Activated CD8-positive, alpha-beta memory T cell treated with anti-CD3 and anti-CD28 coated beads, Interleukin-2, amount 50 U/mL, for 1 hour (primary cell): Measurements from ENCODE around the gene TERT.

Experiments used
- DNase-seq: peaks from one replicate; pipeline ENCODE4 v3.0.0-alpha.2; 2020; ENCODE audit errors: extremely low read depth

Gene TERT

GRCh38 chr5:1259806-1260480 is 34.9 kb downstream of the TERT start:
- no peak for DNase-seq

GRCh38 chr5:1257841-1258240 is 37.0 kb downstream of the TERT start:
- DNase-seq: no peak

- DNase-seq: no peak
These were observed 37.5 kb downstream of the TERT start for GRCh38 chr5:1257363-1257762.

GRCh38 chr5:1256776-1257175 is 38.1 kb downstream of the TERT start:
- DNase-seq: no peak

- peak; percentile 8 for DNase-seq
These were observed 39.7 kb downstream of the TERT start for GRCh38 chr5:1255081-1255561.

DNA sequence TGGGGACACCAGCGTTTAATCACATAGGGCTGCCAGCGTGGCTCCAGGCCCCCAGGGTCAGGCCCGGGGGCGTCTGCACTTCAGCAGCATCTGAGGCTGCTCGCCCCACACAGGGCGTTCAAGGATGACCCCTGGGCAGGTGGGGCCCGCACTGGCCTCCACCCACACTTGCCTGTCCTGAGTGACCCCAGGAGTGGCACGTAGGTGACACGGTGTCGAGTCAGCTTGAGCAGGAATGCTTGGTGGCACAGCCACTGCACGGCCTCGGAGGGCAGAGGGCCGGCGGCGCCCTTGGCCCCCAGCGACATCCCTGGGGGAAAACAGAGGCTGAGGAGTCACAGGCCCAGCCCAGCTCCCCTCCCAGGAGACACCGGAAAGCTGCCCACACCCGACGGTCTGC is 40.7 kb downstream of the TERT start:
- DNase-seq: no peak

- no peak for DNase-seq
These were observed 41.3 kb downstream of the TERT start for GRCh38 chr5:1253456-1254105.

DNA sequence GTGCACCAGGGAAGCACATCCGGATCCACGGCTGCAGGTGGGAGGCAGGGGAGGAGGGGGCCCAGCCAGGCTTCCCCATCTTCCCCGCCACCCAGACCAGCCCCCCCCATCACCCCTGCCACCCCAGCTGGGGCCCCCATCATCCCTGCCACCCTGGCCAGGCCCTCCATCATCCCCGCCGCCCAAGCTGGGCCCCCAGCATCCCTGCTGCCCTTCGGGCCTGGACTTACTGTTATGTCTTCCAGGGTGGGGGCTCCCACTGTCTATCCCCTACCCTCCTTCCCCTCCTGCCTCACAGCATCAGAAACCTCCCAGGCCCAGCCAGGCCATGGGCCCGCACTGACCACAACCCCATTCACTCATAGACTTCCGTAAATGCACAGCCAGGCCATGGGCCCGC is 42.2 kb downstream of the TERT start:
- DNase-seq: no peak

DNA sequence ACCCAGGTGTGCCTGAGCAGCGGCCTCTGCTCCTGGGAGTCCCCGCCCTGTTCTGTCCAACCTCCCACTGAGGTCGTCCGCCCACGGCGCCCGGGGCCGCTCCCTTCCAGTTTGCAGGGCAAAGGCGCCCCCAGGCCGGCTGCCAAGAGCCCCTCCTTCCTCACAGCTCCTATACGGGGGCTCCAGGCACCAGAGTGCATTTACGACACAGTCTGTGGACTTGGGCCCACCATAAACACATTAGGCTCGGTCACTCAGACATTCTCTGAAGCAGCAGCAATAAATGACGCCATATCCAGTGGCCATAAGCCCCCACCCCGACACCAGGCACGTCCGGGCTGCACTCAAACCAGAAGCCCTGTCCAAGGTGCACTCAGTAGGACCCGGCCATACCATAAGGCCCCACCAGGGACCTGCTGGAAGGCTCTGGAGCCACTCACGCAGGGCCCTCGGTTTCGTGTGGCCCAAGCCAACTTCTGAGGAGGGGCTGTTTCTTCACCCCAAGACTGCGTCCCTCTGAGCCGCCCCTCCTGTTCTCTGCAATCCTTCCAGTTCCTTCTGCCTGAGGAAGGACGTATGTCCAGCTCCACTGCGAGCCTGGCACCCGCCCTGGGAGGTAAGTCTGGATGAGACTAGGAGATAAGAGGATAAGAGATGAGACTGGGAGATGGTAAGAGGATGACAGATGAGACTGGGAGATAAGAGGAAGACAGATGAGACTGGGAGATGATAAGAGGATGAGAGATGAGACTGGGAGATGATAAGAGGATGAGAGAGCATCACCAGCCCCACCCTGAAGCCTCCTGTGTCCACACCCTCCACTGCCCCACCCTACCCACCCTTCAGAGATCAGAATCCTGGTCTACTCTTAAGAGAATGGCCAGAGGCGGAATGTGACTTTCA is 42.9 kb downstream of the TERT start:
- DNase-seq: no peak

GRCh38 chr5:1249366-1250280 is 45.2 kb downstream of the TERT start:
- DNase-seq: no peak

DNA sequence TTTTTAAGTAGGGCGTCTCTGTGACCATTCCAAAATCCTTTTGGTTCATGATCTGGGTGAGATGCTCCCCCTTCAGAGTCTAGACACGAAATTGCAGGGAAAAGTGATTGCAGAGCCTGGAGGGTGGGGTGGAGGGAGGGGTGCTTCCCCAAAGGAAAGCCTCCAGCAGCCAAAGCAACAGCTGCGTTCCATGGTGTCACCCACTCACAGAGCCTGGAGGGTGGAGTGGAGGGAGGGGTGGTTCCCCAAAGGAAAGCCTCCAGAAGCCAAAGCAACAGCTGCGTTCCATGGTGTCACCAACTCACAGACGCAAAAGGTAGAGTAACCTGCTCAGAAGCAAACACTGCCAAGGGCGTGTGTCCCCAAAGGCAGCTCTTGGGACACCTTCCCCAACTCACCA is 47.1 kb downstream of the TERT start:
- DNase-seq: no peak

DNA sequence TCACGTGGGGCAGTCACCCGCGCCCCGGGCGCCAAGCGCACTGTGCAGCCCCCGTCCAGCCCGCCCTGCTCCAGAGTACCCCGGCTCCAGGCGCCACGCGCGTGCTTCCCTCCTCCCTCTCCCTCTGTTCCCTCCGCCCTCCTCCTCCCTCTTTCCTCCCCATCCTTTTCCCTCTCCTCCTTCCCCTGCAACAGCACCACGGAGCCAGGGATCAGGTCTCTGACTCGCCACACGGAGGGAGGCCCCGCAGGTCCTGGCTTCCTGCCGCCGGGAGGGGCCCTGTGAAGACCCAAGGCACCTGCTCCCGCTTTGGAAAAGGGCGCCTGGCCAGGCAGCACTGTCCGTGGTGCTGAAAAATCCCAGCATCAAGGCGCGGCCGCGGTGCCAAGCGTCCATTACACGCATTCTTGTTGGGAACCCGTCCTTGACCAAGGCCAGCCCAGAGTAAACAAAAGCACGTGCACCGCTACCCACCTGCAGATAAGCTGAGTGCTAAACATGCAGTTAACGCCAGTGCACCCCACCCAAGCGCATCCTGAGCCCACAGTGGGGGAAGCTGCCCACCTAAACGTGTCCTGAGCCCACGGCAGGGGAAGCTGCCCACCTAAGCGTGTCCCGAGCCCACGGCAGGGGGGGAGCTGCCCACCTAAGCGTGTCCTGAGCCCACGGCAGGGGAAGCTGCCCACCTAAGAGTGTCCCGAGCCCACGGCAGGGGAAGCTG is 48.0 kb downstream of the TERT start:
- DNase-seq: no peak

GRCh38 chr5:1245905-1246576 is 48.8 kb downstream of the TERT start:
- DNase-seq: no peak

DNA sequence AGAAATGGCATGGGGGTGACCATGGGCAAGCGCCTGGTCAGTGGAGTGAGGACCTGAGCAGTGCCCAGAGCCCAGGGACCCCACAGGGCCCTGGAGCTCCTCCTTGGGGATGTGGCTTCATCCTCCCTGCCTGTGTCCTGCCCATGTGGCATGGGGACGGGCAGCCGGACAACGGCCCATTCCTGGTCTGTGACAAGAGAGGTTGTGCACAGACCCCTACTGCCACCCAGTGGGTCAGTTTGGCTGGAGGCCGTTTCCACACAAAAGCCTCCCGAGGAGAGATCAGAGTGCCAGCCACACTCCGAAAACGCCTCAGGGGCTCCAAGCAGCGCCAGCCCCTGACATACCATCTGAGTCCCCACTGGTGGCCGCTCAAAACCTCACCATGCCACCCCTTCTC is 49.9 kb downstream of the TERT start:
- no peak for DNase-seq

- no peak for DNase-seq
These were observed 50.6 kb downstream of the TERT start for GRCh38 chr5:1244255-1244654.

DNA sequence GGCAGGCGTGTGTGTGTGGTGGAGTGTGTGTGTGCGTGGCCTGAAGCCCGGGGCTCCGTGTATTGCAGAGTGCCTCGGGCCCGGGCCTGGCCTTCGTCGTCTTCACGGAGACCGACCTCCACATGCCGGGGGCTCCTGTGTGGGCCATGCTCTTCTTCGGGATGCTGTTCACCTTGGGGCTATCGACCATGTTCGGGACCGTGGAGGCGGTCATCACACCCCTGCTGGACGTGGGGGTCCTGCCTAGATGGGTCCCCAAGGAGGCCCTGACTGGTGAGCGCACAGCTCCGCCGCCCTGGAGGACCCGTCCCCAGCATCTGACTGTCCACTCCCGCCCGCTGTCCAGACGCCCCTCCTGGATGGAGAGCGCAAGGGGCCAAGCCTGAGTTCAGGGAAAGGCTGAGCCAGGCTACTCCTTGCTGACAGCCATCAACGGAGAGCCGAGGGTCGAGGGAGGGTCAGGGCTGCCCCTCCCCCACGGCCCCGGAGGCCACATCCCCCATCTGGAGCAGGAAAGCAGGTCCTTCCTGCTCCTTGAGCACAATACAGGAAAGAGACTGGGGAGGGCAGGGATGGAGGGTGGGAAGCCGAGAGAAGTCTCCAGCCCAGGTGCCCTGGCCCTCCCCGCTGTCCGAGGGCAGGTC is 51.3 kb downstream of the TERT start:
- no peak for DNase-seq

DNA sequence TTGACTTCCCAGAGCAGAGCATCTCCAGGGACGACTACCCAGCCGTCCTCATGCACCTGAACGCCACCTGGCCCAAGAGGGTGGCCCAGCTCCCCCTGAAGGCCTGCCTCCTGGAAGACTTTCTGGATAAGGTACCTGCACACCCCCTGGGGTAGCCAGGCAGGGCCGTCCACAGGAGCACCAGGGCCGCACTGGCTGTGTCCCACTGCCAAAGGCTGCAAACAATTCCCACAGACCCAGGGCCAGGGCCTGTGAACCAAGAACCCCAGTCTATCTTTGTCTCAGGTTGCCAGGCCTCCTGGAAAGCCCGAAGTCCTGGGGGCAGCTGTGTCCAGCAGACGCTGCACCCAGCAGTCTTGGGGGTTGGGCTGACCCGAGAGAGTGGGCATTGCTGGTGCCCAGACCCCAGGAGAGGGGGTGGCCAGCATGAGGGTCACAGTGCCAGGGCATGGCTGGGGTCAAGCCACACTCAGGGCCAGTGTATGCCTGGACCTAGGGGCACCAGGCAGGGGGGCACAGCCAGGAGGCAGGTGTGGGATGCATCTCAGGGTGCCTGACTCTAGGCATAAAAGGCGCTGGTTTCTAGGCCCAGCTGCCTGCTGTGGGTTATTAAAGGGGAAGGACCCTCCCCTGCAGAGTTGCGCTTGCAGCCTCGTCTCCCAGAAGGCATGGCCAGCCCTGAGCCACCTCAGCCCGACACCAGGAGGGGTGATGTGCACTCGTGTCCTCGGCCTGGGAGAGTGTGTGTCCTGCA is 52.0 kb downstream of the TERT start:
- DNase-seq: no peak

DNA sequence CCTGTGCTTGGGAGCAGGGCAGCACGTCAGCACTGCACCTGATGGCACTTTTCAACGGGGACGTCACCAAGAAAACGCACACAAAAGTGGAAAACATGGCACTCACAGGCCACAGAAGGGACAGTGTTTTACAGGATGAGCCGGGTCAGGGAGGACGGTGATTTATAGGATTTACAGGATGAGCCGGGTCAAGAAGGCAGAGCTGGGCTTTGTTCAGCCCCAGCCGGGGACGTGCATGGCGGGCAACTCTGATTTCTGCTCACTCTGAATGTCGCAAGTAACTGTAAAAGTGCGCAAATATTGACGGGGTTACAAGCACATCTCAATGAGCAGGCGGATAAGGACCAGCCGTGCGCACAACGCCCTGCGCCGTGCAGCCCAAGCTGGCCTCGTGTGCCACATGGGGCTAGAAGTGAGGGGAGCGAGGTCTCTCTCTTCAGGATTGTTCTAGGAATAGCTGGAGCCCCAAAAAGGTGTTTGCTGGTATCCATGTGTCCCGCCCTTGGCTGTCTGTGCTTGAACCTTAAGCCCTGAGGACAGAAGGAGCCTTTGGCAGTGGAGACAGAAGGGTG is 53.3 kb downstream of the TERT start:
- DNase-seq: no peak
